Rectal smooth muscle tissue (tissue), 1 donor: ENCODE results near the gene PAXIP1.
A peak's percentile ranks its signal among the peaks of the same experiment; 100 is the strongest.
"Not testable (repeated sequence)": the region's sequence is repeated elsewhere in the genome, so short reads cannot be mapped to it uniquely, and the experiment has no call there.

Experiments used
- H3K27ac ChIP-seq: one replicate; pipeline ENCODE4 v1.7.0; 2013; ENCODE audit warnings: low read depth, low read length, inconsistent platforms
- H3K27me3 ChIP-seq: one replicate; pipeline ENCODE4 v1.7.0; 2013; ENCODE audit warnings: low read length; ENCODE audit not compliant: control insufficient read depth, insufficient read depth
- H3K36me3 ChIP-seq: one replicate; pipeline ENCODE4 v1.7.0; 2013; ENCODE audit warnings: low read length; ENCODE audit not compliant: control insufficient read depth, insufficient read depth
- H3K4me1 ChIP-seq: one replicate; pipeline ENCODE4 v1.7.0; 2013; ENCODE audit warnings: low read length; ENCODE audit not compliant: control insufficient read depth, insufficient read depth
- H3K4me3 ChIP-seq: one replicate; pipeline ENCODE4 v1.7.0; 2013; ENCODE audit warnings: low read length
- H3K9ac ChIP-seq: one replicate; pipeline ENCODE4 v1.7.0; 2013; ENCODE audit warnings: low read length

The PAXIP1 gene

DNA sequence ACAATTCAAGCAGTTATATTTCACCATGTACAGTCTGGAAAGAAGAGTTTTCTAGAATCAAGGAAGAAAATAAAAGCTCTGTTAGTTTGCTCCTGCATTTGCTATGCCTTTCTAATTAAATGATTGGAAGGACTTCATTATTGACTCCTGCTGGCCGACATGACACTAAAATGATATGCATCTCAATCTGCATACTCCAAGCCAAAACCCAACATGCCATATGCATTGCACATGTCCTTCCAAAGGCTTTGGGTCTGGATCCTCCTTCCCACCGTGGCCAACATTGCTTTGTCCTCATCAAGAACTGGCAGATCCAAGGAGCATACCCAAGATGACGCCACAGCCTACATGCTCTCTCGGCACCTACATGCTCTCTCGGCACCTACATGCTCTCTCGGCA is 46.5 kb downstream of the PAXIP1 start:
- no peak overlapping the region for H3K9ac ChIP-seq
- H3K27ac ChIP-seq = no peak overlapping the region
- H3K27me3 ChIP-seq = no peaks in the 10 kb centered on the region
- peaks cover 12% of the 10 kb centered on the region for H3K36me3 ChIP-seq
- no peak overlapping the region for H3K4me3 ChIP-seq
- no peaks in the 10 kb centered on the region for H3K4me1 ChIP-seq

DNA sequence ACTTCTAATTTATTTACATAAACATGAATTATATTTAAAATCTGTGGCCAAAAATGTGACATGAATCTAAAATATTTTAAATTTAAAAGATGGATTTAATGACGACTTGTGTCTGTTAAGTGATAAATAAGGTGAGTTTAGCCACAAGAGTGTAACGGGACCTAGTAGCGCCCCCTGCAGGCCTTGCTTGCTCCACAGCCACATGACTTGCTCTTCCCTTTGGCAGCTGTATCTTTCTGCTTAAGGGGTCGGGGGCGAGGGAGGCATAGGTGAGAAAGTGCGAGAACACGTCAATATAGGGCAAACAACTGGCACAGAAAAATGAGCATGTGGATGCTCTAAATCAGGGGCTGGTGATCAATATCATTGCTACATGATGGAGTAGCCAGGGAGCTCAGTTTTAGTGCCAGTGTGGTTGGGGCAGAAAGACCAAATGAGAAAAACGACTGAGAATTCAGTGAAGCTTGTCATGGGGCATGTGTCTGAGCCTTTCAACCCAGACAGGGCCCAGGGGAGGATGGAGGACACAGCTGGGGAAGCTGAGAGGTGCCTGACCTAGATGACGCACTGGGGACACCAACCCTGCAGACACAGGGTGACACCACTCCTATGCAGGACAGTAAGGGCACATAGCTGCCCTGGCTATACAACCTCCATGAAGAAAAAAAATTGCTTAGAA is 49.8 kb downstream of the PAXIP1 start:
- Histone ChIP-seq H3K27me3 (no peaks in the 10 kb centered on the region), H3K27ac (no peak overlapping the region), H3K4me1 (no peaks in the 10 kb centered on the region), H3K9ac (no peak overlapping the region), H3K36me3 (peaks cover 18% of the 10 kb centered on the region), H3K4me3 (no peak overlapping the region)

DNA sequence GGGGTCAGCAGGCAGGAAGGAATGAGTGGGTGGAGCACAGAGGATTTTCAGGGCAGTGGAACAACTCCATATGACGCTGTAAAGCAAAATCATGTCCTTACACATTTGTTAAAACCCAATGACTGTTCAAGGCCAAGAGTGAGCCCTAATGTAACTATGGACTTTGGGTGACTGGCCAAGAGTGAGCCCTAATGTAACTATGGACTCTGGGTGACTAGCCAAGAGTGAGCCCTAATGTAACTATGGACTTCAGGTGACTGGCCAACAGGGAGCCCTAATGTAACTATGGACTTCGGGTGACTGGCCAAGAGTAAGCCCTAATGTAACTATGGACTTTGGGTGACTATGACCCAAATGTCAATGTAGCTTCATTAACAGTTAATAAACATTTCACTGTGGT is 52.0 kb downstream of the PAXIP1 start:
- H3K9ac ChIP-seq = no peak overlapping the region
- no peaks in the 10 kb centered on the region for H3K4me1 ChIP-seq
- peaks cover 15% of the 10 kb centered on the region for H3K36me3 ChIP-seq
- H3K27ac ChIP-seq = no peak overlapping the region
- no peak overlapping the region for H3K4me3 ChIP-seq
- no peaks in the 10 kb centered on the region for H3K27me3 ChIP-seq

DNA sequence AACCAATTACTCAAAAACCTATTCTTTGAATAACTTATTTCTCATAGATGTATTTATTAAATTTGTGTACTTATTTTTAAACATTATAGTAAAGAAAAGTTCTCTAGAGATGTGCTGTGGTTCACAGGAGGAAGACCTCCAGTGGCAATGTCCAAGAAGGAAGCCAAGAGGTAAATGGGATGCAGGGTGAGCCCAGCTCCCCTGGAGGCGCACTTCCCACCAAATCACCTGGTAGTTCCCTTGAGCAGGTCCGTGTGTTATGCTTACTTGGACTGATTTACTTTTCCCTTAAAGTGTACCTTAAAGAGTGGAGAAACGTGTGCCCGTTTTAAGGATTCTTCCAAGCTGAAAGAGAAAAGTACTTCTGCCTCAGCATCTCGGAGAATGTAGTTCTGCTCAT is 55.3 kb downstream of the PAXIP1 start:
- H3K27me3 ChIP-seq = no peaks in the 10 kb centered on the region
- H3K4me3 ChIP-seq = no peak overlapping the region
- H3K4me1 ChIP-seq = no peaks in the 10 kb centered on the region
- H3K27ac ChIP-seq = no peak overlapping the region
- peaks cover 14% of the 10 kb centered on the region for H3K36me3 ChIP-seq
- H3K9ac ChIP-seq = no peak overlapping the region

DNA sequence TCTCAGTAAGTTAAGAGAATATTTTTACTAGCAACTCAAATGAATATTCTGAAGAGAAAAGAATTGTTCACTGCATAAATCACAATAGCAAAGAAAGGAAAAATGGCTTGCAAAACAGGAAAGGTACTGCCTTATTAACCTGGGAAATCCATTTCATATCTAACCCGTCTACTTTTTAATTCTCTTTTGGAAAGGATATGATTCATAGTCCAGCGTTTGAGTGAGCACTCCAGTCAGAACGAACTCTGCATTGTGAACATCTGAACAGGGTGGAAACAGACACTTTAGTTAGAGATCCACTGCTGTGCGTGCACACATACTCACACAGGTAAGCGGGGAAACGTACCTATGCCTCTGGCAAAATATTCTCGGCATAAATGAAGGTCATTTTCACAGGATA is 56.8 kb downstream of the PAXIP1 start:
- Histone ChIP-seq H3K4me3 (no peak overlapping the region), H3K36me3 (peaks cover 14% of the 10 kb centered on the region), H3K4me1 (no peaks in the 10 kb centered on the region)

DNA sequence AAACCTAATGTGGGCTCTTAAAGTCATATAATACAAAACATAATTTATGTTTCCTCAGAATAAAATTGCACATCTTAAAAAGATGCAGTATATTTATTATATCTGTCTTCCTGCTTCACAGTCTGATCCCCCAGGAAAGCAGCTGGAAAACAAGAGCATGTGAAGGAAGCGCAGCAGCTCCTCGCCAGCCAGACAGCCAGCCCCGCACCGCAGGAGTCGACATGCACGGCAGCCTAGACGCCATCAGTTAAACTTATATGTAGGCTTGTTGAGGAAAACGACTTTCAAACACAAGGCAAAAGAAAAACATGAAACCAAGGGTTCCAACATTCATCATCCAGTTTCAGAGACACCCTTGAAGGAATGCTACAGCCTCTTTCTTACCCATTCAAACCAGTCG is 59.0 kb downstream of the PAXIP1 start:
- Histone ChIP-seq H3K4me3 (no peak overlapping the region), H3K9ac (no peak overlapping the region), H3K27me3 (no peaks in the 10 kb centered on the region), H3K4me1 (no peaks in the 10 kb centered on the region), H3K36me3 (peaks cover 6% of the 10 kb centered on the region), H3K27ac (no peak overlapping the region)

More for the DNA sequence above, 56.8 kb downstream of the PAXIP1 start:
- Histone ChIP-seq H3K9ac (no peak overlapping the region), H3K27ac (no peak overlapping the region), H3K27me3 (no peaks in the 10 kb centered on the region)

DNA sequence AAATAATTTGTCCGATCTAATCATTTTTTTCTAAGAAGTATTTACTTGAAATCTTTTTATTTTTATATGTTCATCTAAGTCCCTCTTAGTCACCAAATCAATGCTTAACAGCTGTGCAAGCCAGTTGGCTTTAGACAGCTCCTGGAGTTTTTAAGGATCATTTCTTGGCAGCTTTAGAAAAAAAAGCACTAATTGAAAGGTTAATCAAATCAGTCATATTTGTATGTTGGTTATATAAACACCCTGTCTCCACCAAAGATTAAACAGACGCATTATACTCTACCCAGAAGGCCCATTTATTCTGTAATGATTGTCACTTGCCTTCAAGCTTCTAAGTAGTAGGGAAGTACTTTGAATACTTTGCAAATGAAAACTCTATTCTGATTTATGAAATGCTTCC is 60.2 kb downstream of the PAXIP1 start:
- Histone ChIP-seq H3K36me3 (peaks cover 6% of the 10 kb centered on the region), H3K27me3 (no peaks in the 10 kb centered on the region), H3K9ac (no peak overlapping the region)

DNA sequence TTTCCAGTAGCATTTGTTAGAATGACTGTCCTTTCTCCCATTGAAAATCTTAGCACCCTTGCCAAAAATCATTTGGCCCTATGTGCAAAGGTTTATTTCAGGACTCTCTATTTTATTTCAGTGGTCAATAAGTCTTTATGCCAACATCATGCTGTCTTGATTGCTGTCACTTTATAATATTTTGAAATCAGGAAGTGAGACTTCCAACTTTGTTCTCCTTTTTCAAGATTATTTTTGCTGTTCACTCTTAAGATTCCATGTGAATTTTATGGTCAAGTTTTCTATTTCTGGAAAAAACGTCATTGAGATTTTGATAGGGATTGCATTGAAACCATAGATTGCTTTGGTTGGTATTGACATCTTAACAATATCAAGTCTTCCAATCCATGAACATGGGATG is 65.1 kb downstream of the PAXIP1 start:
- Histone ChIP-seq H3K4me3 (no peak overlapping the region), H3K27me3 (no peaks in the 10 kb centered on the region), H3K36me3 (no peaks in the 10 kb centered on the region), H3K9ac (no peak overlapping the region), H3K27ac (no peak overlapping the region), H3K4me1 (no peaks in the 10 kb centered on the region)

More for the DNA sequence above, 60.2 kb downstream of the PAXIP1 start:
- Histone ChIP-seq H3K4me1 (no peaks in the 10 kb centered on the region), H3K27ac (no peak overlapping the region), H3K4me3 (no peak overlapping the region)

DNA sequence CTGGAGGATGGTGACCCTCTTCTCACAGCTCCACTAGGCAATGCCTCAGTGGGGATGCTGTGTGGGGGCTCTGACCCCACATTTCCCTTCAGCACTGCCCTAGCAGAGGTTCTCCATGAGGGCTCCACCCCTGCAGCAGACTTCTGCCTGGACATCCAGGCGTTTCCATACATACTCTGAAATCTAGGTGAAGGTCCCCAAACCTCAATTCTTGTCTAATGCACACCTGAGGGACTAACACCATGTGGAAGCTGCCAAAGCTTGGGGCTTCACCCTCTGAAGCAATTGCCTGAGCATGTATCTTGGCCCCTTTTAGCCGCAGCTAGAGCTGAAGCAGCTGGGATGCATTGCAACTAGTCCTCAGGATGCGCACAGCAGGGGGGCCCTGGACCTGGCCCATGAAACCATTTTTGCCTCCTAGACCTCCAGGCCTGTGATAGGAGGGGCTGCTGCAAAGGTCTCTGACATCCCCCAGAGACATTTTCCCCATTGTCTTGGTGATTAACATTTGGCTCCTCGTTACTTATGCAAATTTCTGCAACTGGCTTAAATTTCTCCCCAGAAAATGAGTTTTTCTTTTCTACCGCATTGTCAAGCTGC is 68.5 kb downstream of the PAXIP1 start:
- not testable (repeated sequence) for H3K27me3 ChIP-seq, H3K9ac ChIP-seq, H3K4me1 ChIP-seq, H3K27ac ChIP-seq, H3K36me3 ChIP-seq, H3K4me3 ChIP-seq

DNA sequence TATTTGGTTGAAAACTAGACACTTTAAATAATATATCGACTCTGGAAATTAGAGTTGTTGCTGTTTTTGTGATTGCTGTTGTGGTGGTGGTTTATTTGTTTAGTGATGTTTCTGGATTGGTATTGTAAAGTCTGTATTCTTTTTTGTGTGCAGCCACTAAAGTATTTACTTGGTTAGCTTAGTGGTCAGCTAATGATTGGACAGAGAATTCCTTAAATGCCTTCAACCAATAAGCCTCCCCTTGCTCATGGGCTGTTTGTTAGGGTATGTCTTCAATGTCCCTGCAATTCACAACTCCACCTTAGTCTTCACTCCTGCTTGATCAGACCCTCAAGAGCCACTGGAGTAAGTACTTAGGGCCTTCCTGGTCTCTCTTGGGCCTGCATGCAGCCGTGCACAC is 71.0 kb downstream of the PAXIP1 start:
- Histone ChIP-seq H3K36me3 (no peaks in the 10 kb centered on the region), H3K4me1 (no peaks in the 10 kb centered on the region), H3K27me3 (no peaks in the 10 kb centered on the region), H3K4me3 (no peak overlapping the region), H3K27ac (no peak overlapping the region), H3K9ac (no peak overlapping the region)

DNA sequence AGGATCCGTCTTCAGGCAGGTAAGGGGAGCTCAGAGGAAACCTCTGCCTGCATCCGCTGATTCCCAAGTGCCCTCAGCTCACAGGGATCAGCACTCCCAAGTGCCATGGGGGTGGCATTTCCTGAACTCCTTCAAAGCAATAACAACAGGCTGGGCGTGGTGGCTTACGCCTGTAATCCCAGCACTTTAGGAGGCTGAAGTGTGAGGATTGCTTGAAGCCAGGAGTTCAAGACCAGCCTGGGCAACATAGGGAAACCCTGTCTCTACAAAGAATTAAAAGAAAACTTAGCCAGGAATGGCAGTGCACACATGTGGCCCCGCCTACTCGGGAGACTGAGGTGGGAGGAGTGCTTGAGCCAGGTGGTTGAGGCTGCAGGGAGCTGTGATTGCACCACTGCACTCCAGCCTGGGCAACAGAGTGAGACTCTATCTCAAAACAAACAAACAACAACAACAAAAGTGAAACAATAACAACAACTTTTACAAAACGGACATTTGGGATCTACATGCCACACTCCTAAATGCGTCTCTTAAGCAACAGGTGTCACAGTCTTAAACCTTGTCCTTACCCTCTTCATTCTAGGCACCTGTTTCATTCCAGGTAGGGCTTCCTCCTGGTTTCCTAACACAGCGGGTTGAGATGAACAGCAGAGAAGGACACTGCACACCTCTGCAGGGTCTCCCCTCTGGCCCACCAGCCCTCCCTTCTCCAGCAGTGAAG is 73.8 kb downstream of the PAXIP1 start:
- Histone ChIP-seq H3K27ac (peak overlapping the region; percentile 80), H3K4me3 (peak overlapping the region; percentile 75), H3K27me3 (no peaks in the 10 kb centered on the region), H3K9ac (peak overlapping the region; percentile 35), H3K36me3 (no peaks in the 10 kb centered on the region), H3K4me1 (no peaks in the 10 kb centered on the region)

DNA sequence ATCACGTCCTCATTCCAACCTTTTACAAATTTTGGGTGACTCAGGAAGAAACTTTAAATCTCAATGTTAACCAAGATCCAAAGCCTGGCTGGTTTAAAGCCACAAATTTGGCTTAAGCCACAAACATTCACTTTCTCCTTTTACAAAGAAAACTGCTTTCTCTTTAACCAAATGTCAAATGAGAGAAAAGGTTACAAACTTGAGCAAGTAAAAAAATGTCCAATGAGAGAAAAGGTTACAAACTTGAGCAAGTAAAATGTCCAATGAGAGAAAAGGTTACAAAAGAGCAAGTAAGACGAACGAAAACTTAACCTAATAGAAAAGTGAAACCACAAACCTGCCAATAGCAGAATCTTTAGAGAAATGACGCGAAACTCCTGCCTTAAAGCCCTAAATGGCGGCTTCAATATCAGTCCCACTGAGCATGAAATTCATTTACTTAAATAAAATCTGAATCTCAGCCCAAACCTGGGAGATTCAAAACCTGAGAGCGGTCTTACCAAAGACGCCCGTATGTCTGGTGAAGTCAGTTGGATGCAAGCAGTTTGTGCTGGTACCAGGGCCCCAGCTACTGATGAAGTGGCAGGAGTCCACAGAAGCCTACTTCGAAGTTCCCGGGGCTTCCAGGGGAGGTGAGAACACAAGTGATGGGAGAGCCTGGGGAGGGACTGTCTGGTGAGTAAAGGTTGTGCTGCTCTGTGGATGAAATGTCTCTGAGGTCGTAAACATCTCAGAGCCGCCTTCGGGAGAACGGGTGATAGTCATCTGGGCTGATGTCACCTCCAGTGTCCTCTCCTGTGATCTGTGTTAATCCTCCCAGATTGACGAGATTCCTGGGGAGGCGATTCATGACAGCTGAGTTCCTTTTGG is 74.6 kb downstream of the PAXIP1 start:
- Histone ChIP-seq H3K4me3 (peak overlapping the region; percentile 75), H3K4me1 (no peaks in the 10 kb centered on the region), H3K27me3 (no peaks in the 10 kb centered on the region), H3K9ac (peak overlapping the region; percentile 74), H3K36me3 (no peaks in the 10 kb centered on the region), H3K27ac (peak overlapping the region; percentile 80)
